ENCODE results near the gene ERO1B. TPM values are rescaled to one million over a fixed set of nuclear protein-coding genes. Genes with fewer than 3 reads are reported as not detected.

Gene ERO1B
- total and polyA plus RNA-seq, 2 of the 13 experiments (the other 11 are each of a cell fraction or from before 2014, with no cell fraction given) = 1.6 to 2.1 TPM

DNA sequence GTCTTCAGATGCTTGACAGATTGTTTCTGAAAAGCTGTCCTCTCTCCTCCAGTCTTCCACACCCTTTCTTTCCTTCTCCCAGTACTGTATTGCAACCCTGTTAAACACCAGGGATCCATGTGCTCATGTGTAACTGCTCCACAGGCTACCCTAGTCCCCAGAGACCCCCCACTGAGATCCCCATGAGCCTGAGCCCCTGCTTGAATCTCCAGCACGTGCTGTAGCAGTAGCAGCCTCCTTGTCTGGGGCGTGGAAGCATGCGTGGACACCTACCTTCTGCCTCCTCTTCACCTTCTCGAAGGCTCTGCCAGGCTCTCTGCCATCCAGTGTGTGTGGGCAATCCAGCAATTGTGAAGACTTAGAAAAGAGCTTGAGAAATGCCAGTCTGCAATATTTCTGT, 114.2 kb downstream of the ERO1B start (continued):
- TF ChIP-seq ZNF574 (CRISPR knock-in tag; IDR thresholded peaks at IDR 0.05) = no peak
- no peak for TF ChIP-seq KLF16 (CRISPR knock-in tag; IDR thresholded peaks at IDR 0.05)
- TF ChIP-seq ZFP1 (CRISPR knock-in tag; IDR thresholded peaks at IDR 0.05) = no peak
- TF ChIP-seq TAF15 (IDR thresholded peaks at IDR 0.05; ENCODE audit: low read depth, low read length, poor library complexity, severe bottlenecking) = no peak
- no peak for TF ChIP-seq PITX1 (CRISPR knock-in tag; IDR thresholded peaks at IDR 0.05)
- TF ChIP-seq ZNF709 (CRISPR knock-in tag; IDR thresholded peaks at IDR 0.05) = no peak
- no peak for TF ChIP-seq HOXA5 (CRISPR knock-in tag; IDR thresholded peaks at IDR 0.05)
- no peak for TF ChIP-seq IRF2 (CRISPR knock-in tag; IDR thresholded peaks at IDR 0.05)
- no peak for TF ChIP-seq SOX5 (CRISPR knock-in tag; IDR thresholded peaks at IDR 0.05; ENCODE audit: borderline replicate concordance)
- TF ChIP-seq RBAK (CRISPR knock-in tag; IDR thresholded peaks at IDR 0.05) = no peak
- no peak for TF ChIP-seq HHEX (CRISPR knock-in tag; IDR thresholded peaks at IDR 0.05)
- no peak for TF ChIP-seq GLMP (CRISPR knock-in tag; IDR thresholded peaks at IDR 0.05; ENCODE audit: borderline replicate concordance)
- TF ChIP-seq TOPORS (CRISPR knock-in tag; IDR thresholded peaks at IDR 0.05) = no peak
